Measurements from ENCODE around the gene IL1RL2.

- no peak for TF ChIP-seq EZH2 (IDR thresholded peaks at IDR 0.05; ENCODE audit: low read length, missing control alignments)
- no peak for TF ChIP-seq CTCF (conservative IDR thresholded peaks at IDR 0.05 in 1 of 2, IDR thresholded peaks at IDR 0.05 in 1 of 2; ENCODE audit: low read depth in 1 of 2, low read length in 2 of 2)
These were observed 82.3 kb downstream of the IL1RL2 start for GRCh38 chr2:102269200-102269524.

Measured in fibroblast of lung (primary cell).